Lower leg skin (tissue), 3 donors: ENCODE results near the gene MVB12B.

ENCODE experiments used
- CTCF ChIP-seq, 3 donors: fragments of 450-650 bp; IDR thresholded peaks; one replicate each; pipeline ENCODE4 v1.5.1; 2016; ENCODE audit warnings: antibody characterized with exemption in 3 of 3, mild to moderate bottlenecking in 3 of 3, moderate library complexity in 2 of 3
- POLR2A ChIP-seq, 2 donors: fragments of 450-650 bp; IDR thresholded peaks; one replicate each; pipeline ENCODE4 v1.6.1; 2016 to 2017; ENCODE audit warnings: antibody characterized with exemption in 2 of 2, mild to moderate bottlenecking in 1 of 2, moderate library complexity in 1 of 2

- TF ChIP-seq CTCF (IDR thresholded peaks at IDR 0.05) (no peak), POLR2A (IDR thresholded peaks at IDR 0.05) (no peak)
These were observed 50.5 kb downstream of the MVB12B start for GRCh38 chr9:126377176-126377509.
